ENCODE results near the gene LCN12.
A peak's percentile ranks its signal among the peaks of the same experiment; 100 is the strongest.

The LCN12 gene

GRCh38 chr9:136979769-136980587, 27.9 kb downstream of the LCN12 start:
- Histone ChIP-seq H3K18ac (ENCODE audit: low read depth in 1 of 2, low read length in 2 of 2) (no peak overlapping the region), H3K9me3 (ENCODE audit: control insufficient read depth, low read length) (no peaks in the 10 kb centered on the region), H4K91ac (ENCODE audit: low read length) (no peak overlapping the region), H3K4me3 (ENCODE audit: insufficient read depth in 1 of 2, low read depth in 1 of 2, low read length in 2 of 2) (no peak overlapping the region), H2AFZ (ENCODE audit: low read depth, low read length) (no peak overlapping the region), H4K8ac (ENCODE audit: low read length) (no peak overlapping the region), H3K79me1 (replicated peaks; ENCODE audit: low read length, poor library complexity, severe bottlenecking) (no peaks in the 10 kb centered on the region), H2BK12ac (ENCODE audit: low read length in 2 of 2) (no peak overlapping the region), H3K9ac (ENCODE audit: low read length) (no peak overlapping the region), H2BK15ac (ENCODE audit: low read depth, poor library complexity, severe bottlenecking) (no peak overlapping the region), H3K23ac (ENCODE audit: low read length in 2 of 2) (no peak overlapping the region), H3K4ac (ENCODE audit: low read depth in 1 of 2, low read length in 2 of 2) (no peak overlapping the region), H3K27ac (ENCODE audit: low read length, poor library complexity, severe bottlenecking) (no peak overlapping the region), H3K4me2 (ENCODE audit: low read length, poor library complexity, severe bottlenecking) (no peak overlapping the region), H2AK5ac (ENCODE audit: low read length, severe bottlenecking) (no peak overlapping the region), H3K27me3 (ENCODE audit: control insufficient read depth in 1 of 2, insufficient read depth in 1 of 2, low read length in 2 of 2) (peaks cover 27 to 46% of the 10 kb centered on the region in 2 experiments), H2BK5ac (ENCODE audit: low read depth, low read length, poor library complexity, severe bottlenecking) (no peak overlapping the region), H3K36me3 (ENCODE audit: control insufficient read depth in 1 of 2, insufficient read depth in 2 of 2, low read depth in 1 of 2, low read length in 2 of 2) (peaks cover 0 to 4% of the 10 kb centered on the region in 2 experiments), H3K14ac (ENCODE audit: low read length in 2 of 2) (no peak overlapping the region), H3K4me1 (ENCODE audit: control insufficient read depth, insufficient read depth, low read depth, low read length) (peaks cover 34% of the 10 kb centered on the region), H2BK120ac (ENCODE audit: low read depth, low read length) (no peak overlapping the region)
- DNase-seq: no peak
- 95% methylated on average over 26 of the region's 26 CpGs for WGBS

- no peak overlapping the region for H3K4ac ChIP-seq (ENCODE audit: low read depth in 1 of 2, low read length in 2 of 2)
- H3K18ac ChIP-seq (ENCODE audit: low read depth in 1 of 2, low read length in 2 of 2): no peak overlapping the region
- H3K4me3 ChIP-seq (ENCODE audit: insufficient read depth in 1 of 2, low read depth in 1 of 2, low read length in 2 of 2): no peak overlapping the region
- H4K91ac ChIP-seq (ENCODE audit: low read length): no peak overlapping the region
- no peak overlapping the region for H2BK120ac ChIP-seq (ENCODE audit: low read depth, low read length)
- no peak overlapping the region for H2BK12ac ChIP-seq (ENCODE audit: low read length in 2 of 2)
- H2AFZ ChIP-seq (ENCODE audit: low read depth, low read length): no peak overlapping the region
- no peak overlapping the region for H2BK5ac ChIP-seq (ENCODE audit: low read depth, low read length, poor library complexity, severe bottlenecking)
- H3K9ac ChIP-seq (ENCODE audit: low read length): no peak overlapping the region
- no peak overlapping the region for H2AK5ac ChIP-seq (ENCODE audit: low read length, severe bottlenecking)
- no peaks in the 10 kb centered on the region for H3K79me1 ChIP-seq (replicated peaks; ENCODE audit: low read length, poor library complexity, severe bottlenecking)
- H3K36me3 ChIP-seq (ENCODE audit: control insufficient read depth in 1 of 2, insufficient read depth in 2 of 2, low read depth in 1 of 2, low read length in 2 of 2): peaks cover 0 to 4% of the 10 kb centered on the region in 2 experiments
- WGBS: 92% methylated on average over 16 of the region's 16 CpGs
- DNase-seq: no peak
- H4K8ac ChIP-seq (ENCODE audit: low read length): no peak overlapping the region
- no peak overlapping the region for H3K4me2 ChIP-seq (ENCODE audit: low read length, poor library complexity, severe bottlenecking)
- H3K9me3 ChIP-seq (ENCODE audit: control insufficient read depth, low read length): no peaks in the 10 kb centered on the region
- H3K4me1 ChIP-seq (ENCODE audit: control insufficient read depth, insufficient read depth, low read depth, low read length): peaks cover 34% of the 10 kb centered on the region
- no peak overlapping the region for H3K14ac ChIP-seq (ENCODE audit: low read length in 2 of 2)
- H2BK15ac ChIP-seq (ENCODE audit: low read depth, poor library complexity, severe bottlenecking): peak overlapping the region; percentile 86
- H3K27ac ChIP-seq (ENCODE audit: low read length, poor library complexity, severe bottlenecking): no peak overlapping the region
- H3K23ac ChIP-seq (ENCODE audit: low read length in 2 of 2): no peak overlapping the region
- peaks cover 30 to 48% of the 10 kb centered on the region in 2 experiments for H3K27me3 ChIP-seq (ENCODE audit: control insufficient read depth in 1 of 2, insufficient read depth in 1 of 2, low read length in 2 of 2)
Measured at GRCh38 chr9:136980669-136981478, 28.8 kb downstream of the LCN12 start.

- Histone ChIP-seq H2BK15ac (ENCODE audit: low read depth, poor library complexity, severe bottlenecking) (no peak overlapping the region), H4K91ac (ENCODE audit: low read length) (no peak overlapping the region), H2BK12ac (ENCODE audit: low read length in 2 of 2) (no peak overlapping the region), H3K18ac (ENCODE audit: low read depth in 1 of 2, low read length in 2 of 2) (no peak overlapping the region), H3K79me1 (replicated peaks; ENCODE audit: low read length, poor library complexity, severe bottlenecking) (no peaks in the 10 kb centered on the region), H3K27me3 (ENCODE audit: control insufficient read depth in 1 of 2, insufficient read depth in 1 of 2, low read length in 2 of 2) (peaks cover 33 to 54% of the 10 kb centered on the region in 2 experiments), H2AK5ac (ENCODE audit: low read length, severe bottlenecking) (no peak overlapping the region), H3K4me2 (ENCODE audit: low read length, poor library complexity, severe bottlenecking) (no peak overlapping the region), H2BK120ac (ENCODE audit: low read depth, low read length) (no peak overlapping the region), H2AFZ (ENCODE audit: low read depth, low read length) (no peak overlapping the region), H3K36me3 (ENCODE audit: control insufficient read depth in 1 of 2, insufficient read depth in 2 of 2, low read depth in 1 of 2, low read length in 2 of 2) (peaks cover 0 to 4% of the 10 kb centered on the region in 2 experiments), H3K27ac (ENCODE audit: low read length, poor library complexity, severe bottlenecking) (no peak overlapping the region), H3K23ac (ENCODE audit: low read length in 2 of 2) (no peak overlapping the region), H3K9ac (ENCODE audit: low read length) (no peak overlapping the region), H4K8ac (ENCODE audit: low read length) (no peak overlapping the region), H2BK5ac (ENCODE audit: low read depth, low read length, poor library complexity, severe bottlenecking) (no peak overlapping the region), H3K4me3 (ENCODE audit: insufficient read depth in 1 of 2, low read depth in 1 of 2, low read length in 2 of 2) (no peak overlapping the region), H3K4ac (ENCODE audit: low read depth in 1 of 2, low read length in 2 of 2) (no peak overlapping the region), H3K14ac (ENCODE audit: low read length in 2 of 2) (no peak overlapping the region), H3K9me3 (ENCODE audit: control insufficient read depth, low read length) (no peaks in the 10 kb centered on the region), H3K4me1 (ENCODE audit: control insufficient read depth, insufficient read depth, low read depth, low read length) (peaks cover 31% of the 10 kb centered on the region)
- 76% methylated on average over 13 of the region's 17 CpGs for WGBS
- DNase-seq: no peak
Measured at GRCh38 chr9:136981588-136982231, 29.6 kb downstream of the LCN12 start.
